ENCODE data around the gene ZYG11B. TPM values are rescaled to one million over a fixed set of nuclear protein-coding genes. Genes with fewer than 3 reads are reported as not detected.

The ZYG11B gene
- 10 to 100 TPM; 48.3 to 67.2 (median 59.7) TPM for total RNA-seq

GRCh38 chr1:52726265-52727113 is at the start of gene ZYG11B:
Gene ZYG11B (plus strand): TSS chr1:52726453. CDS start chr1:52726654, 201 bp downstream.
- Histone ChIP-seq H3K27ac (peak within 1 kb of the TSS; percentile 79 to 95 (median 90)), H3K36me3 (no peaks in the 10 kb centered on the region), H3K9me3 (no peaks in the 10 kb centered on the region), H3K4me1 (peaks cover 0 to 45% (median 5%) of the 10 kb centered on the region in 3 donors), H3K4me3 (peak within 1 kb of the TSS; percentile 88 to 94), H3K27me3 (no peaks in the 10 kb centered on the region)
- no peak for TF ChIP-seq EP300 (IDR thresholded peaks at IDR 0.05)
- peak; percentile 77 to 78 for TF ChIP-seq POLR2A (IDR thresholded peaks at IDR 0.05)
- peak in 1 of 4 experiments; percentile 9 for TF ChIP-seq CTCF (IDR thresholded peaks at IDR 0.05)
- peak; percentile 56 for TF ChIP-seq POLR2AphosphoS5 (IDR thresholded peaks at IDR 0.05)
- 0% methylated on average over 8 to 9 of the region's 59 CpGs for WGBS, 2 donors (ENCODE audit: low coverage in 1 of 2)
- ATAC-seq: peak; percentile 99

GRCh38 chr1:52677076-52677806 is 49.0 kb upstream of the ZYG11B start:
- WGBS, 2 donors (ENCODE audit: low coverage in 1 of 2): 54 to 86% methylated on average over 5 to 6 of the region's 6 CpGs
- no peak overlapping the region for H3K4me3 ChIP-seq
- ATAC-seq: no peak

GRCh38 chr1:52679048-52679447 is 47.2 kb upstream of the ZYG11B start:
- no peaks in the 10 kb centered on the region for H3K9me3 ChIP-seq
- H3K36me3 ChIP-seq: no peaks in the 10 kb centered on the region
- 100% methylated on average over 1 of the region's 1 CpG for WGBS, 2 donors (ENCODE audit: low coverage in 1 of 2)
- H3K4me1 ChIP-seq: no peaks in the 10 kb centered on the region
- ATAC-seq: no peak
- H3K27ac ChIP-seq: no peak overlapping the region
- H3K27me3 ChIP-seq: no peaks in the 10 kb centered on the region
- H3K4me3 ChIP-seq: no peak overlapping the region
- TF ChIP-seq POLR2AphosphoS5 (IDR thresholded peaks at IDR 0.05) (no peak), POLR2A (IDR thresholded peaks at IDR 0.05) (no peak), EP300 (IDR thresholded peaks at IDR 0.05) (no peak), CTCF (IDR thresholded peaks at IDR 0.05) (no peak)

More at GRCh38 chr1:52677076-52677806, 49.0 kb upstream of the ZYG11B start:
- no peak overlapping the region for H3K27ac ChIP-seq
- H3K9me3 ChIP-seq: no peaks in the 10 kb centered on the region
- H3K27me3 ChIP-seq: no peaks in the 10 kb centered on the region
- H3K36me3 ChIP-seq: no peaks in the 10 kb centered on the region
- H3K4me1 ChIP-seq: no peaks in the 10 kb centered on the region
- TF ChIP-seq CTCF (IDR thresholded peaks at IDR 0.05) (no peak), EP300 (IDR thresholded peaks at IDR 0.05) (no peak), POLR2AphosphoS5 (IDR thresholded peaks at IDR 0.05) (no peak), POLR2A (IDR thresholded peaks at IDR 0.05) (no peak)

- TF ChIP-seq CTCF (IDR thresholded peaks at IDR 0.05) (no peak), POLR2AphosphoS5 (IDR thresholded peaks at IDR 0.05) (no peak), EP300 (IDR thresholded peaks at IDR 0.05) (no peak), POLR2A (IDR thresholded peaks at IDR 0.05) (no peak)
- H3K4me1 ChIP-seq: no peaks in the 10 kb centered on the region
- H3K9me3 ChIP-seq: no peaks in the 10 kb centered on the region
- no peaks in the 10 kb centered on the region for H3K36me3 ChIP-seq
- no peak overlapping the region for H3K27ac ChIP-seq
- H3K4me3 ChIP-seq: no peak overlapping the region
- WGBS, 2 donors (ENCODE audit: low coverage in 1 of 2): 78 to 95% methylated on average over 3 to 5 of the region's 5 CpGs
- no peak for ATAC-seq
- H3K27me3 ChIP-seq: no peaks in the 10 kb centered on the region
Observed at GRCh38 chr1:52679498-52679897, 46.8 kb upstream of the ZYG11B start.

Data from gastroesophageal sphincter (tissue), 4 donors.